ENCODE measurements around the gene AK5.

- TF ChIP-seq EZH2 (IDR thresholded peaks at IDR 0.05; ENCODE audit: low read length): no peak
- TF ChIP-seq CTCF (optimal IDR thresholded peaks at IDR 0.05 in 1 of 3, IDR thresholded peaks at IDR 0.05 in 1 of 3, conservative IDR thresholded peaks at IDR 0.05 in 1 of 3; ENCODE audit: extremely low read depth in 1 of 3, insufficient read depth in 2 of 3, low read length in 3 of 3): no peak
Observed at GRCh38 chr1:77263708-77264107, 18.1 kb upstream of the AK5 start.
